ENCODE data around the gene SDF2L1.
"Not testable (repeated sequence)": the region's sequence is repeated elsewhere in the genome, so short reads cannot be mapped to it uniquely, and the experiment has no call there.

SDF2L1 gene

GRCh38 chr22:21661991-21662390 lies 19.9 kb downstream of the SDF2L1 start:
- no peak for DNase-seq (ENCODE audit: low spot score)

DNA sequence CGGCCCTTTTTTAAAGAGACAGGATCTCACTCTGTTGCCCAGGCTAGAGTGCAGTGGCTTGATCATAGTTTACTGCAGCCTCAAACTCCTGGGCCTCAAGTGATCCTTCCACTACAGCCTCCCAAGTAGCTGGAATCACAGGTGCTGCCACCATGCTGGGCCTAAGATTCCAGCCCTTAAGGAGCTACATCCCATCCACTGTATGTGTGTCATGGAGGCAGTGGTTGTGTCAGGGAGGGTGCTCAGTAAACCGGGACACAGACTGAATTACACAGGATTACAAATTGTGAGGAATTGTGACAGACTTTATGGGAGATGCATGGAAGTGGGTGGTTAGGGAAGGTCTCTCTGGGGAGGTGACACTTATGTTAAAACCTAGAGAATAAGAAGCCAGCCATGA lies 21.6 kb downstream of the SDF2L1 start:
- no peak for DNase-seq (ENCODE audit: low spot score)

DNA sequence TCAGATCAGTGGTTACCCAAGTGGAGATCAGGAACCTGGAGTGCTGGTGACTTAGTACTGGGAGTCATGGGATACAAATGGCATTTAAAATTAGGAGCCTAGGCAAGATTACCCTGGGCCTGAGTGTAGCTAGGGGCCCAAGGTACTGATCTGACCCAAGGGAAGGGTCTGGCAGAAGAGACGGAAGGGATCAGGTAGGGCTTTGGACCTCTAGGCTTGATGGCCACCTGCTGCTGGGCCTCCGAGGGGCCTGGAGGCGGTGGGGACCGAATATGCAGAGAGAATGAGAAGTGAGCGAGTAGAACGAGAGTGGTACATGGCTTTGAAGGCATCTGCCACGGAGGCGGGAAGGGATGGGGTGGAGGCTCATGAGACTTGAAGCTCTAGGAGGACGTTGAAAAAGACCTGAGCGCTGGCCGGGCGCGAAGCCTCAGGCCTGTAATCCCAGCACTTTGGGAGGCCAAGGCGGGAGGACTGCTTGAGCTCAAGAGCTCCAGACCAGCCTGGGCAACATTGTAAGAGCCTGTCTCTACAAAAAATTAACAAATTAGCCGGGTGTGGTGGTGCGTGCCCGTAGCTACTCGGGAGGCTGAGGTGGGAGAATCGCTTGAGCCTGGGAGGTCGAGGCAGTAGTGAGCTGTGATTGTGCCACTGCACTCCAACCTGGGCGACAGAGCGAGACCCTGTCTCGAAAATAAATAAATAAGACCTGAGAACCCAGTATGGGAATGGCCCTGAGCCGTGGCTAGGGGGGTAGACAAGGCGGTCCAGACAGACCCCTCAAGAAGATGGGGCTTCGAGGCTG lies 23.1 kb downstream of the SDF2L1 start:
- no peak for DNase-seq (ENCODE audit: low spot score)

GRCh38 chr22:21666786-21667185 lies 24.7 kb downstream of the SDF2L1 start:
- DNase-seq (ENCODE audit: low spot score): peak; percentile 25

DNA sequence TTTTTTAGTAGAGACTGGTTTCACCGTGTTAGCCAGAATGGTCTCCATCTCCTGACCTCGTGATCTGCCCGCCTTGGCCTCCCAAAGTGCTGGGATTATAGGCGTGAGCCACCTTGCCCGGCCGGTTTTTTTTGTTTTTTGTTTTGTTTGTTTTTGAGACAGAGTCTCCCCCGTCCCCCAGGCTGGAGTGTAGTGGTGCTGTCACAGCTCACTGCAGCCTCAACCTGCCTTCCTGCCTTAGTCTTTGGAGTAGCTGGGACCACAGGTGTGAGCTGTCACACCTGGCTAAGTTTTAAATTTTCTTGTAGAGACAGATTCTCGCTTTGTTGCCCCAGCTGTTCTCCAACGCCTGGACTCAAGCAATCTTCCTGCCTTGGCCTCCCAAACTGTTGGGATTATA lies 26.9 kb downstream of the SDF2L1 start:
- DNase-seq (ENCODE audit: low spot score): no peak

DNA sequence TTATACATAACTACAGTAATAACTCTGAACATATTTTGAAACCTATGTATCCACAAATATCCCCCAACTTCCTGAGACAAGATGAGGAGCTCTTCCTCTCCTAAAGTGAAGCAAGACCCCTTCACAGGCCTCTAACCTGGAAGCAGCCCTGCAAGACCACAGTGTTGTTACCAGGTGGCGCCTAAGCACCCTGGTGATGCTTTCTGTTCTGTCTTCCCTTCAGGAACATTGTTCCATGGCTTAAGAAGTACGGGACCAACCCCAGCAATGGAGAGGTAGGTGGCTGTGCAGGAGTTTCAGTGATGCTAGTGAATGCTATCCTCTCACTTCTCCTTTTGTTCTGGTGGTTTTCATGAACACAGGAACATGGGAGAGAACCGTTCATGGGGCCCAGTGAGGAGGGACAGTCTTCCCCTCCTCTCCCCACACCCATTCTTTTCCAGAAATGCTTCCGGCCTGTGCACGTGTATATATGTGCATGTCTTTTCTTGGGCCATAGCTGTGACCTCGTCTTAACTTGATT lies 30.1 kb downstream of the SDF2L1 start:
- DNase-seq (ENCODE audit: low spot score): no peak

DNA sequence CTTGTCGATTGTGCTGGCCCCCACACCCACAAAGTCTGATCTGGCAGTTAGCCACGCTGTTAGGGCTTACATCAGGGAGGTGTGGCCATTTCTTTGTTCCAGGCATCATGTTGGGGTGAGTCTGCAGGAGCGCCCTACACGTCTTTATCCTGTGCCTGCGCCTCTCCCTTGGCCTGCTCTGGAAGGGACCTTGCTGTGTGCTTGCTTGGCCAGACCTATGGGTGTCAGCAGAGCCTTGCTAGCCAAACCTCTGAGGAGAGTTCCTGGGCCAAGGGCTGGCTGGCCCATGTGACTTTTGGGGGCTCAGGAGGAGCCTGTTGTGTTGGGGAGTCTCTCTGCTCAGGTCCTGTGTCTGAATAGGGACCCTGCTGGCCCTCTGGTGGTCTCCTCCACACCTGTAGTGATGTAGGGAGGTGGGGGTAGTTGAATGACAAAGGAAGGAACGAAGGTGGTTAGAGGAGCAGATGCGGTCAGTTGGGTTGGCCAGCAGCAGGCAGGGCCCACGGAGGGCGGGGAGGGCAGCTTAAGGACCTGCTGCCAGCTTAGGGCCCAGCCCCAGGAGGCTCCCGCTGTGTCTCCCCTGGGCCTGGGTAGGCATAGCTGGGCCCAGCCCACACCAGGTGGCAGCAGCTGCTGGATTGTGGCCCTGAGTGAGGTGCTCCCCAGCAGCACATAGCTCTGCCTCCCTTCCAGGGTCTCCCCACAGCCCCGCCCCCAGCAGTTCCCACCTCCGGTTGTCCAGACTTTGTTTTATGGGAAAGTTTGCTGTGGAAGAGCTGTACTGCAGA lies 31.6 kb downstream of the SDF2L1 start:
- DNase-seq (ENCODE audit: low spot score): peak; percentile 75

- no peak for DNase-seq (ENCODE audit: low spot score)
Measured at GRCh38 chr22:21674638-21675245, 32.6 kb downstream of the SDF2L1 start.

DNA sequence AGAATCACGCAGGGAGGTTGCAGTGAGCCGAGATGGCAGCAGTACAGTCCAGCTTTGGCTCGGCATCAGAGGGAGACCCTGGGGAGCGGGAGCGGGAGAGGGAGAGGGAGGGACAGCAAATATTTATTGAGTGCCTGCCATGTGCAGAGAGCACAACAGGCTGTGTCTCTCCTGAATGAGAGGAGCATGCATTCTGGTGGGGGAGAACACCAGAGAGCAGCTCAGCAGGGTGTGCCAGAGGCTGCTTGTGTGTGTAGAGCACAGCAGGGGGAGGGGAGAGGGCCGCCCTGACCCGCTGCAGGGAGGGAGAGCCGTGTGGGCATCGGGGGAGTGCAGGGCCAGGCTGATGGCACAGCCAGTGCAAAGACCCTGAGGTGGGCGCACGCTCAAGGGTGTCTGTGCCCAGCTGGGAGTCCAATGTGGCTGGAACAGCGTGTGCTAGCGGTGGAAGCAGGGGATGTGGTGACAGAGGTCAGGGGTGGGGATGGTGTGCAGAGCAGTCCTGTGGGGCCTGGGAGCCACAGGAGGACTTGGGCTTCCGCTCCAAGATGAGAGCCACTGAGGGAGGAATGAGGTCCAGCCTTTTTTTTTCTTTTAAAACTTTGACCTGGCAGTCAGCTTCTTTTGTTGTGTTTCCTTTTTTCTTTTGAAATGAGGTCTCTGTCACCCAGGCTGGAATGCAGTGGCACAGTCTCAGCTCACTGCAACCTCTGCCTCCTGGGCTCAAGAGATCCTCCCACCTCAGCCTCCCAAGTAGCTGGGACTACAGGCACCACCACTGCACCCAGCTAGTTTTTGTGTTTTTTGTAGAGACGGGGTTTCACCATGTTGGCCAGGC lies 35.7 kb downstream of the SDF2L1 start:
- DNase-seq (ENCODE audit: low spot score): no peak

GRCh38 chr22:21678842-21679241 lies 36.7 kb downstream of the SDF2L1 start:
- DNase-seq (ENCODE audit: low spot score): not testable (repeated sequence)

DNA sequence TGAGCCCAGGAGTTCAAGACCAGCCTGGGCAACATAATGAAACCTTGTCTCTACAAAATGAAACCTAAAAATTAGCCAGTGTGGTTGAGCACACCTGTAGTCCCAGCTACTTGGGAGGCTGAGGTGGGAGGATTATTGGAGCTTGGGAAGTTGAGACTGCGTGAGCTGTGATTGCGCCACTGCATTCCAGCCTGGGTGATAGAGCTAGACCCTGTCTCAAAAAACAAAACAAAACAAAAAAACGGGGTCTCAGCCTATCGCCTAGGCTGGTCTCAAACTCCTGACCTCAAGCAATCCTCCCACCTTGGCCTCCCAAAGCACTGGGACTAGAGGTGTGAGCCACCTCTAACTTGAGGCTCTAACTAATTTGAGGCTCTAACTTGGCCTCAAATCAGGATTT lies 37.3 kb downstream of the SDF2L1 start:
- no peak for DNase-seq (ENCODE audit: low spot score)

GRCh38 chr22:21680830-21681565 lies 38.9 kb downstream of the SDF2L1 start:
- no peak for DNase-seq (ENCODE audit: low spot score)

DNA sequence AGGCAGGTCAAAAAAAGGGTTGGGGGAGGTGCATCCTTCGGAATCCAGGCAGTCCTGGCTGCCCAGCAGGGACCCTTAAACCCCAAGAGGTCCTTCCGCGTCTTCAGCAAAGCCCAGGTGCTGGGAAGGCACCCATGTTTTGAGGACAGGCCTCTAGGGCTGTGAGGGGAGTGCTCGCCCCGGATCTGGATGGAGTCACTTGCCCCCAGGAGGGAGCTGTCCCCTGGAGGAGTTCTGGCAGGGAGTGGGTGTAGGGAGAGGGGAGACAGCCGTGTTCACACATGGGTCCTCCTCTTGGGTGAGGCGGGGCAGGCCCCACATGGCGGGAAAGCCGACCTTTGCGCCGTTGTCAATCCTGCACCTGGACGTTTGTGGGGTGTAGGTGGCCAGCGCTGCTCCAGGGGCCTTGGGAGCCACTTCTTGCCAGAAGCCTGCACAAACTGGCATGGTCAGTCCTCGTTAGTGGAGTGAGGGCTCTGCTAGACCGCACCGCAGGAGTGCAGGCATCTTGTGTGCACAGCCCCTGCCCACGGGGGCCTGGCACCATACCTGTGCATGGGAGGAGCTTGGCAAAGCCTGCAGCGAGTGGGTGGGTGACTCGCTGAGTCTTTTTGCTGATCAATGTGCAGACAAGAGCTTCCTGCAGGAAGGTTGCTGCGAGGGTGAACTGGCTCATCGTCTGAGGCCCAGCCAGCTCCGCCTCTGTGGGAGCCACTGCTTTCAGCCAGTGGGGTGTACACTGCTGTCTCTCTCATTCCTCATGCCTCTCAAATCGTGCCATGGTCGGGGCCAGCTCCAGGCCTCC lies 39.7 kb downstream of the SDF2L1 start:
- DNase-seq (ENCODE audit: low spot score): no peak

DNA sequence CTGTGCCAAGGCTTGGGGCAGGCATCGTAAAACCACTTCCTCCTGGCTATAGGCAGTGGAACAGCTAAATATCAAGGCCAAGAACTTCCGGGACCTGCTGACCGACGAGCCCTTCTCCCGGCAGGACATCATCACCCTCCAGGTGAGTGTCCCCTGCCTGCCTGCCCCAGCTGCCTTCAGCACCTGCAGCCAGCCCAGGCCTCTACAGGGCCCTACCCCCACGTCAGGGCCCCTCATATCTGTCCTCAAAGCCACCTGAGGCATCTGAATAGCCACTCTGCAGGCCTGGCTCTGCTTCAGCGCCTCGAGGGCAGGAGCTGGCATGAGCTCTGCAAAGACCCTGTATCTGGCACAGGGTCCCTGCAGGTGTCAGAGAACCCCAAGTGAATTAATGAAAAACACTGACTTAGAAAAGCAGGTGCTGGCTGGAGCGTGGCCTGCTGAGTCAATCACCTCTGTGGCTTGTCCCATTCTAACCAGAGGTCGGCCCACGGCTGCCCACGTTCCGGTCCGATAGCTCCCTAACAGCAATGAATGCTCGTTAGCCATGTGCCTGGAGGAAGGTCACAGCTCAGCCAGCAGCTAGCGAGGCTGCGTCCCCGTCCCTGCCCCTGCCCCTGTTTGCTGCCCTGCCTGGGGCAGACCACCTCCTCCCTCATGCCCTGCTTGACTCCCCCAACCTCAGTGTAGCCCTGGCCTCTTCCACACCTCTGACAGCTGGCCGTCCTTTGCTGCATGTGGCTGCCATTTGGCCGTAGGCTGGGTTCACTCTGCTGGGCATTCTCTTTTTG lies 40.5 kb downstream of the SDF2L1 start:
- DNase-seq (ENCODE audit: low spot score): no peak

- DNase-seq (ENCODE audit: low spot score): no peak
Measured at GRCh38 chr22:21683401-21683811, 41.3 kb downstream of the SDF2L1 start.

GRCh38 chr22:21684492-21685163 lies 42.5 kb downstream of the SDF2L1 start:
- no peak for DNase-seq (ENCODE audit: low spot score)

GRCh38 chr22:21685164-21685513 lies 43.0 kb downstream of the SDF2L1 start:
- DNase-seq (ENCODE audit: low spot score): no peak

GRCh38 chr22:21686193-21686608 lies 44.1 kb downstream of the SDF2L1 start:
- DNase-seq (ENCODE audit: low spot score): peak; percentile 19

Measured in D341Med (cell line).